ENCODE measurements around the gene CREB3L2. TPM values are rescaled to one million over a fixed set of nuclear protein-coding genes. Genes with fewer than 3 reads are reported as not detected.
A peak's percentile ranks its signal among the peaks of the same experiment; 100 is the strongest.
"Not testable (repeated sequence)": the region's sequence is repeated elsewhere in the genome, so short reads cannot be mapped to it uniquely, and the experiment has no call there.

CREB3L2 gene, protein sequence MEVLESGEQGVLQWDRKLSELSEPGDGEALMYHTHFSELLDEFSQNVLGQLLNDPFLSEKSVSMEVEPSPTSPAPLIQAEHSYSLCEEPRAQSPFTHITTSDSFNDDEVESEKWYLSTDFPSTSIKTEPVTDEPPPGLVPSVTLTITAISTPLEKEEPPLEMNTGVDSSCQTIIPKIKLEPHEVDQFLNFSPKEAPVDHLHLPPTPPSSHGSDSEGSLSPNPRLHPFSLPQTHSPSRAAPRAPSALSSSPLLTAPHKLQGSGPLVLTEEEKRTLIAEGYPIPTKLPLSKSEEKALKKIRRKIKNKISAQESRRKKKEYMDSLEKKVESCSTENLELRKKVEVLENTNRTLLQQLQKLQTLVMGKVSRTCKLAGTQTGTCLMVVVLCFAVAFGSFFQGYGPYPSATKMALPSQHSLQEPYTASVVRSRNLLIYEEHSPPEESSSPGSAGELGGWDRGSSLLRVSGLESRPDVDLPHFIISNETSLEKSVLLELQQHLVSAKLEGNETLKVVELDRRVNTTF
- total RNA-seq, result 10 to 100 TPM; 45.8 to 46.0 TPM

DNA sequence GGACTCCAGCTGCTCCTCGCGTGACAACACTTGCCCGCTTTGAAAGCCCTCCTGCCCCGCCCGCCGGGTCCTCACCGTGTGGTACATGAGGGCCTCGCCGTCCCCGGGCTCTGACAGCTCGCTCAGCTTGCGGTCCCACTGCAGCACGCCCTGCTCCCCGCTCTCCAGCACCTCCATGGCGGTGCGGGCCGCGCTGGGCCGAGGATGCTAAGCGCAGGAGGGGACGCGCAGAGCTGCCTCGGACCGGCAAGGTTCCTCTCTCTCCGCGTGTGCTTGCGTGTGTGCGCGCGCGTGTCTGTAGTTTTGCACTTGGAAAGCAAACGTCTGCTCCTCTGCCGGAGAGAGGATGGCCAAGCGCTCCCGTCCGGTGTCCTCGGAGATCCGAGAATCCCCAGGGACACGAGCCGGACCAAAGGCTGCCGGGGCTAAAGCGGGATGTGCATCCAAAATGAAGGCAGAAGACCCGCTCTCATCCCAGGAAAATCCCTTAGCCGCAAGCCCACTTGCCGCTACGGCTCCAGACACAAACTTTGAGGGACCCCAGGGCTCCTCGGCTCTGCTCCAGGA is at the start of gene CREB3L2:
CREB3L2 (minus strand) TSS at position 558 of the 567 bp plus-strand sequence; CDS start at position 177, 381 bp downstream.
- Histone ChIP-seq H3K9me3 (no peaks in the 10 kb centered on the region), H3K9ac (ENCODE audit: low read depth in 2 of 2, low read length in 2 of 2) (peak within 1 kb of the TSS; percentile 95 to 97), H3K4me1 (no peaks in the 10 kb centered on the region), H3K27me3 (no peaks in the 10 kb centered on the region), H3K27ac (peak within 1 kb of the TSS; percentile 90), H3K4me3 (peak within 1 kb of the TSS; percentile 66), H3K36me3 (no peaks in the 10 kb centered on the region)
- TF ChIP-seq, protein P1, sequence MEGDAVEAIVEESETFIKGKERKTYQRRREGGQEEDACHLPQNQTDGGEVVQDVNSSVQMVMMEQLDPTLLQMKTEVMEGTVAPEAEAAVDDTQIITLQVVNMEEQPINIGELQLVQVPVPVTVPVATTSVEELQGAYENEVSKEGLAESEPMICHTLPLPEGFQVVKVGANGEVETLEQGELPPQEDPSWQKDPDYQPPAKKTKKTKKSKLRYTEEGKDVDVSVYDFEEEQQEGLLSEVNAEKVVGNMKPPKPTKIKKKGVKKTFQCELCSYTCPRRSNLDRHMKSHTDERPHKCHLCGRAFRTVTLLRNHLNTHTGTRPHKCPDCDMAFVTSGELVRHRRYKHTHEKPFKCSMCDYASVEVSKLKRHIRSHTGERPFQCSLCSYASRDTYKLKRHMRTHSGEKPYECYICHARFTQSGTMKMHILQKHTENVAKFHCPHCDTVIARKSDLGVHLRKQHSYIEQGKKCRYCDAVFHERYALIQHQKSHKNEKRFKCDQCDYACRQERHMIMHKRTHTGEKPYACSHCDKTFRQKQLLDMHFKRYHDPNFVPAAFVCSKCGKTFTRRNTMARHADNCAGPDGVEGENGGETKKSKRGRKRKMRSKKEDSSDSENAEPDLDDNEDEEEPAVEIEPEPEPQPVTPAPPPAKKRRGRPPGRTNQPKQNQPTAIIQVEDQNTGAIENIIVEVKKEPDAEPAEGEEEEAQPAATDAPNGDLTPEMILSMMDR (IDR thresholded peaks at IDR 0.05), result no peak
- intact Hi-C loops (cut with DNase I), result no loop called here
- peak; percentile 63 for DNase-seq

DNA sequence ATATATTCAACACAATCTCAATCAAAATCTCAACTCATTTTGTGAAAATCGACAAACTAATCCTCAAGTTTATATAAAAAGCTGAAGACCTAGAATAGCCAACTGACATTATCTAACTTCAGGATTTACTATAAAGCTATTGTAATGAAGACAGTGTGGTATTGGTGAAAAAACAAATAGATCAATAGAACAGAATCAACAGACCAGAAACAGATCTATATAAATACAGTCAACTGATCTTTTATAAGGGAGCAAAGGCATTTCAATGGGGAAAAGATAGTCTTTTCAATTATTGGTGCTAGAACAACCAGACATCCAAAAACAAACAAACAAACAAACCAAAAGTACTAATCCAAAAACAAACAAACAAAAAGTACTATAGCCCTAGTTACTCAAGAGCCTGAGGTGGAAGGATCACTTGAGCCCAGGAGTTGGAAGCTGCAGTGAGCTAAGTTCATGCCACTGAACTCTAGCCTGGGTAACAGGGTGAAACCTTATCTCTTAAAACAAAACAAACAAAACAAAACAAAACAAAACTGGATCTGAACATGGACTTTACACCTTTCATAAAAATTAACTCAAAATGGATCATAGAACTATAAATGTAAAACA is 47.7 kb upstream of the CREB3L2 start:
- H3K4me1 ChIP-seq, result no peaks in the 10 kb centered on the region
- no peaks in the 10 kb centered on the region for H3K27me3 ChIP-seq
- intact Hi-C loops (cut with DNase I), result no loop called here
- no peak overlapping the region for H3K9ac ChIP-seq (ENCODE audit: low read depth in 2 of 2, low read length in 2 of 2)
- TF ChIP-seq, protein P1 (IDR thresholded peaks at IDR 0.05), result no peak
- H3K36me3 ChIP-seq, result no peaks in the 10 kb centered on the region
- H3K27ac ChIP-seq, result no peak overlapping the region
- DNase-seq, result no peak
- no peaks in the 10 kb centered on the region for H3K9me3 ChIP-seq
- H3K4me3 ChIP-seq, result no peak overlapping the region

DNA sequence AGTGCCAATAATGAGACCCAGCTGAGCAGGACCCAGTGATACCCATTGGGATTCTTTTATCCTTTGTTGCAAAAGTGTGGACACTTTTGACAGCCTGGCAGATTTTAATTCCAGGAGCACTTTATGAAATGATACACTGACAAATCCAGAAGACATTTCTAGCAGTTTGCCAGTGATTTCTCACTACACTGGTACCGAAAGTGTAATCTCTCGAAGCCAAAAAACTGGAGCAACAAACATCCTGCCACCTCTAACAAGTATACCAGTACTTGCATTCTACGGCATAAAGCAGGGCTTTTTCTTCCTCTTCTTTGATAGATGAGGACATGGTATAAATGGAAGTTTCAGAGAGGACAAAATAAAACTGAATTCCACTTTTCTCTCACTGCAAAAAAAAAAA is 46.0 kb upstream of the CREB3L2 start:
- TF ChIP-seq, protein P1 (IDR thresholded peaks at IDR 0.05), result no peak
- Histone ChIP-seq H3K4me1 (no peaks in the 10 kb centered on the region), H3K9ac (ENCODE audit: low read depth in 2 of 2, low read length in 2 of 2) (no peak overlapping the region), H3K27me3 (no peaks in the 10 kb centered on the region), H3K27ac (no peak overlapping the region), H3K9me3 (no peaks in the 10 kb centered on the region), H3K4me3 (no peak overlapping the region), H3K36me3 (no peaks in the 10 kb centered on the region)
- intact Hi-C loops (cut with DNase I), result no loop called here
- DNase-seq, result no peak

DNA sequence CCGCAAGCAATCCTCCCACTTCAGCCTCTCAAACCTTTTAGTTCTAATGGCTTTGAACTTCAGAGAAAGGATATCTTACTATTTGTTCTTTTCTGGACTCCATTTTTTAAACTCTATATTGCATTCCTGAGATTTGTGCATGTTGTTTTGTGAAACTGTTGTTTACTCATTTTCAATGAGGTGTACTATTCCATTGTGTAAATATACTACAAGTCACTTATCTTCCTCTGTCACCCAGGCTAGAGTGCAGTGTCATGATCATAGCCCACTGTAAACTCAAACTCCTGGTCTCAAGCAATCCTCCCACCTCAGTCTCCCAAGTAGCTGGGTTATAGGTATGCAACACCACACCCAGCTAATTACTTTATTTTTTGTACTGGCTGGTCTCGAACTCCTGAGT is 43.0 kb upstream of the CREB3L2 start:
- no peak for DNase-seq
- H3K4me3 ChIP-seq, result no peak overlapping the region
- H3K9me3 ChIP-seq, result no peaks in the 10 kb centered on the region
- TF ChIP-seq, protein P1 (IDR thresholded peaks at IDR 0.05), result no peak
- no peaks in the 10 kb centered on the region for H3K4me1 ChIP-seq
- no peaks in the 10 kb centered on the region for H3K36me3 ChIP-seq
- no peaks in the 10 kb centered on the region for H3K27me3 ChIP-seq
- no peak overlapping the region for H3K27ac ChIP-seq
- intact Hi-C loops (cut with DNase I), result no loop called here
- H3K9ac ChIP-seq (ENCODE audit: low read depth in 2 of 2, low read length in 2 of 2), result no peak overlapping the region

DNA sequence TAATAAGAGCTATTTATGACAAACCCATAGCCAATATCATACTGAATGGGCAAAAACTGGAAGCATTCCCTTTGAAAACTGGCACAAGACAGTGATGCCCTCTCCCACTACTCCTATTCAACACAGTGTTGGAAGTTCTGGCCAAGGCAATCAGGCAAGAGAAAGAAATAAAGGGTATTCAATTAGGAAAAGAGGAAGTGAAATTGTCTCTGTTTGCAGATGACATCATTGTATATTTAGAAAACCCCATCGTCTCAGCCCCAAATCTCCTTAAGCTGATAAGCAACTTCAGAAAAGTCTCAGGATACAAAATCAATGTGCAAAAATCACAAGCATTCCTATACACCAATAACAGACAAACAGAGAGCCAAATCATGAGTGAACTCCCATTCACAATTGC is 38.2 kb upstream of the CREB3L2 start:
- H3K36me3 ChIP-seq; H3K4me3 ChIP-seq; H3K27ac ChIP-seq; intact Hi-C loops (cut with DNase I); H3K9me3 ChIP-seq; DNase-seq; H3K27me3 ChIP-seq; H3K4me1 ChIP-seq; H3K9ac ChIP-seq (ENCODE audit: low read depth in 2 of 2, low read length in 2 of 2): not testable (repeated sequence)

Data from colonic mucosa (tissue), 4 donors.